Heart left ventricle (tissue), 16 donors: Measurements from ENCODE around the gene PLEKHM2. TPM values are rescaled to one million over a fixed set of nuclear protein-coding genes. Genes with fewer than 3 reads are reported as not detected.
A peak's percentile ranks its signal among the peaks of the same experiment; 100 is the strongest.

Experiments used
- ATAC-seq, 4 donors: fragments of 200-7000 bp; cut with Tn5 transposase; one replicate each; pipeline ENCODE4 v1.9.1; 2020 to 2022; ENCODE audit warnings: moderate library complexity in 4 of 4, mild to moderate bottlenecking in 3 of 4, moderate number of reproducible peaks in 1 of 4
- DNase-seq, 5 donors: peaks; one replicate each; pipeline ENCODE4 v3.0.0-alpha.2; 2020
- H3K27ac ChIP-seq, 12 donors: fragments of 200-600 bp; sonication (generic) in 4 of 12; one replicate each; pipeline versions ENCODE4 v1.5.0 to v1.8.0; 2016 to 2022; ENCODE audit warnings: mild to moderate bottlenecking in 2 of 12
- H3K27me3 ChIP-seq, 9 donors: fragments of 200-600 bp; sonication (generic) in 2 of 9; one replicate each; pipeline versions ENCODE4 v1.5.1 to v1.8.0; 2016 to 2022; ENCODE audit warnings: mild to moderate bottlenecking in 3 of 9
- H3K36me3 ChIP-seq, 9 donors: fragments of 200-600 bp; sonication (generic) in 2 of 9; one replicate each; pipeline versions ENCODE4 v1.5.0 to v1.8.0; 2018 to 2022; ENCODE audit warnings: mild to moderate bottlenecking in 2 of 9
- H3K4me1 ChIP-seq, 12 donors: fragments of 200-600 bp; sonication (generic) in 4 of 12; one replicate each; pipeline versions ENCODE4 v1.5.0 to v1.8.0; 2016 to 2022; ENCODE audit warnings: mild to moderate bottlenecking in 3 of 12
- H3K4me3 ChIP-seq, 12 donors: fragments of 200-600 bp; sonication (generic) in 4 of 12; one replicate each; pipeline versions ENCODE4 v1.5.0 to v1.8.0; 2017 to 2022; ENCODE audit warnings: mild to moderate bottlenecking in 9 of 12, moderate library complexity in 4 of 12
- H3K9me3 ChIP-seq, 12 donors: fragments of 200-600 bp; sonication (generic) in 4 of 12; one replicate each; pipeline versions ENCODE4 v1.5.0 to v1.8.0; 2016 to 2022; ENCODE audit warnings: mild to moderate bottlenecking in 1 of 12
- POLR2A ChIP-seq, 2 donors: fragments of 450-650 bp; IDR thresholded peaks; one replicate each; pipeline ENCODE4 v1.6.1; 2017; ENCODE audit warnings: antibody characterized with exemption in 2 of 2, mild to moderate bottlenecking in 2 of 2, moderate library complexity in 2 of 2
- WGBS, 4 donors: extraction: QIAGEN DNeasy Blood & Tissue Kit in 2 of 4; methylation state at CpG; one replicate each; pipeline versions ENCODE4 v1.1.5 to v1.1.7; 2013 to 2018; 5-methylcytosine and 5-hydroxymethylcytosine counted together
- intact Hi-C, 10 donors: fragments of 100-400 bp; cut with DNase I; formaldehyde crosslinking; loops; one replicate each; pipeline versions ENCODE4 v1.11.1 to v1.14.2; 2022
- polyA plus RNA-seq, 2 donors: library from polyadenylated mRNA; stranded (reverse); fragments of 200-250 nt; gene quantifications; one replicate each; pipeline ENCODE4 v1.2.3, GENCODE V29; 2013
- total RNA-seq, 9 donors: library from RNA; depleted of rRNA in 2 of 9; stranded (reverse); fragments of >200 nt in 2 of 9; fragmentation: NEBNext Ultra II Directional in 3 of 9; extraction: Animal tissue kit (Norgen Biotek cat#: 25700) in 3 of 9; gene quantifications; one replicate each; pipeline versions ENCODE4 v1.1.0 to v1.2.4, GENCODE V29; 2016 to 2023
- TF ChIP-seq, protein P1 (sequence below), 12 donors: fragments of 200-600 bp; sonication (generic) in 4 of 12; IDR thresholded peaks; one replicate each; pipeline versions ENCODE4 v1.5.0 to v1.8.0; 2018 to 2022; ENCODE audit warnings: antibody characterized with exemption in 12 of 12, mild to moderate bottlenecking in 5 of 12
- donor health status: ischemic (EF 13 %, LVEDD 7.1; RV severe dilation, severe dysfunction).
- donor health status: healthy with polysubstance abuse.
- donor health status: DM: no; HTN: yes; CAD: no.
- donor health status: DM: no; HTN: no; CAD: no.
- donor health status: ischemic (EF 25% LVEDD 6.9; RV normal size, moderate dysfunction).
- donor health status: ischemic (EF 25% LVEDD 5.7; RV mildly dilated, moderate dysfunction).
- donor health status: healthy.
- donor health status: DM: yes; HTN: yes; CAD: no.
- donor health status: ischemic (EF 35%, LVEDD 5.7; RV mildly dilated, moderate dysfunction).
- donor health status: nonischemic (EF 11% LVEDD 7.7; RV severe dilation, severe dysfunction).
- donor health status: DM: yes; HTN: yes; CAD: no.
- donor health status: PGD.
- donor health status: ischemic (EF 29% LVEDD 5.4; RV normal size, mild dysfunction).
- donor health status: nonischemic (EF 23%, LVEDD 6.1; RV moderate dilation, normal function).

Gene PLEKHM2
- total and polyA plus RNA-seq, 11 donors, result 69.9 to 150 (median 84.4) TPM

- Histone ChIP-seq H3K9me3 (no peaks in the 10 kb centered on the region), H3K27me3 (no peaks in the 10 kb centered on the region), H3K36me3 (peaks cover 0 to 81% (median 79%) of the 10 kb centered on the region in 9 donors), H3K4me1 (peaks cover 0 to 36% (median 18%) of the 10 kb centered on the region in 12 donors), H3K27ac (no peak overlapping the region), H3K4me3 (no peak overlapping the region)
- TF ChIP-seq, protein P1, sequence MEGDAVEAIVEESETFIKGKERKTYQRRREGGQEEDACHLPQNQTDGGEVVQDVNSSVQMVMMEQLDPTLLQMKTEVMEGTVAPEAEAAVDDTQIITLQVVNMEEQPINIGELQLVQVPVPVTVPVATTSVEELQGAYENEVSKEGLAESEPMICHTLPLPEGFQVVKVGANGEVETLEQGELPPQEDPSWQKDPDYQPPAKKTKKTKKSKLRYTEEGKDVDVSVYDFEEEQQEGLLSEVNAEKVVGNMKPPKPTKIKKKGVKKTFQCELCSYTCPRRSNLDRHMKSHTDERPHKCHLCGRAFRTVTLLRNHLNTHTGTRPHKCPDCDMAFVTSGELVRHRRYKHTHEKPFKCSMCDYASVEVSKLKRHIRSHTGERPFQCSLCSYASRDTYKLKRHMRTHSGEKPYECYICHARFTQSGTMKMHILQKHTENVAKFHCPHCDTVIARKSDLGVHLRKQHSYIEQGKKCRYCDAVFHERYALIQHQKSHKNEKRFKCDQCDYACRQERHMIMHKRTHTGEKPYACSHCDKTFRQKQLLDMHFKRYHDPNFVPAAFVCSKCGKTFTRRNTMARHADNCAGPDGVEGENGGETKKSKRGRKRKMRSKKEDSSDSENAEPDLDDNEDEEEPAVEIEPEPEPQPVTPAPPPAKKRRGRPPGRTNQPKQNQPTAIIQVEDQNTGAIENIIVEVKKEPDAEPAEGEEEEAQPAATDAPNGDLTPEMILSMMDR (IDR thresholded peaks at IDR 0.05), result no peak
- no peak for TF ChIP-seq POLR2A (IDR thresholded peaks at IDR 0.05)
- intact Hi-C loops, result loop anchor here in 3 of 10 donors (10.0 kb wide), 3 partner anchors 47 to 137 kb away; partner anchors contain the start of gene PLEKHM2 (in 1 of the 3)
- ATAC-seq (no peak), DNase-seq (peak in 1 of 5 donors; percentile 15)
- 89 to 95% (median 93%) methylated on average over 28 to 39 of the region's 39 CpGs for WGBS, 4 donors
Observed at GRCh38 chr1:15731735-15732685, 47.9 kb downstream of the PLEKHM2 start.

DNA sequence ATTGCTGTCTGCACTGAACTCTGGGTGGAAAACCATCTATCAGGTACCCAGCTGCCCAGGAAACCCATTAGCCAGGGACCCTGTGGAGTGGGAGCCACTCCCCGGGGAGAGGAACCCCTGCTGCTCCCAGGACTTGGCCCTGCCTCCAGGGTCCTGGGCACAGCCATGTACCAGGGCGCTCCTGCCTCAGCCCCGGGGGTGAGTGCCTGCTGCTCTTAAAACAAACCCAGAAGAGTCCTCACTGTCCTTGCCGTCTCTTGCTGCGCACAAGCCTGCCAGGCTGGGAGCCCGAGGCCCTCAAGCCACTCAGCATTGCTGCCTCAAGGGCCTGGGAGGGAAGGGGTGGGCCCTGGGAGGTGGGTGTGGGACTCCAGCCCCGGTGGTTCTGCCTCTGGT lies 48.6 kb downstream of the PLEKHM2 start:
- Histone ChIP-seq H3K9me3 (no peaks in the 10 kb centered on the region), H3K36me3 (peaks cover 0 to 74% (median 72%) of the 10 kb centered on the region in 9 donors), H3K27ac (peak overlapping the region in 1 of 12 donors; percentile 17), H3K4me3 (no peak overlapping the region), H3K27me3 (no peaks in the 10 kb centered on the region), H3K4me1 (peaks cover 0 to 43% (median 17%) of the 10 kb centered on the region in 12 donors)
- TF ChIP-seq POLR2A (IDR thresholded peaks at IDR 0.05), result no peak
- TF ChIP-seq, protein P1 (IDR thresholded peaks at IDR 0.05), result no peak
- intact Hi-C loops, result loop anchor here in 3 of 10 donors (10.0 kb wide), 3 partner anchors 48 to 138 kb away; partner anchors contain the start of gene PLEKHM2 (in 1 of the 3)
- no peak for ATAC-seq
- WGBS, 4 donors, result 66 to 87% (median 78%) methylated on average over 2 to 7 of the region's 7 CpGs
- no peak for DNase-seq

GRCh38 chr1:15733218-15733725 lies 49.2 kb downstream of the PLEKHM2 start:
- no peak overlapping the region for H3K27ac ChIP-seq
- peaks cover 0 to 42% (median 17%) of the 10 kb centered on the region in 12 donors for H3K4me1 ChIP-seq
- no peaks in the 10 kb centered on the region for H3K9me3 ChIP-seq
- no peak overlapping the region for H3K4me3 ChIP-seq
- no peak for TF ChIP-seq POLR2A (IDR thresholded peaks at IDR 0.05)
- TF ChIP-seq, protein P1 (IDR thresholded peaks at IDR 0.05), result no peak
- DNase-seq, result no peak
- peaks cover 0 to 68% (median 66%) of the 10 kb centered on the region in 9 donors for H3K36me3 ChIP-seq
- 89 to 92% (median 91%) methylated on average over 11 of the region's 11 CpGs for WGBS, 4 donors
- no peaks in the 10 kb centered on the region for H3K27me3 ChIP-seq
- ATAC-seq, result no peak
- intact Hi-C loops, result loop anchor here in 3 of 10 donors (10.0 kb wide), 3 partner anchors 48 to 138 kb away; partner anchors contain the start of gene PLEKHM2 (in 1 of the 3)
